Measurements from ENCODE around the gene CFAP45. TPM values are rescaled to one million over a fixed set of nuclear protein-coding genes. Genes with fewer than 3 reads are reported as not detected.

CFAP45 gene
- total RNA-seq, 2 experiments from 2014 or later, result 0.63 TPM; not detected in 1

DNA sequence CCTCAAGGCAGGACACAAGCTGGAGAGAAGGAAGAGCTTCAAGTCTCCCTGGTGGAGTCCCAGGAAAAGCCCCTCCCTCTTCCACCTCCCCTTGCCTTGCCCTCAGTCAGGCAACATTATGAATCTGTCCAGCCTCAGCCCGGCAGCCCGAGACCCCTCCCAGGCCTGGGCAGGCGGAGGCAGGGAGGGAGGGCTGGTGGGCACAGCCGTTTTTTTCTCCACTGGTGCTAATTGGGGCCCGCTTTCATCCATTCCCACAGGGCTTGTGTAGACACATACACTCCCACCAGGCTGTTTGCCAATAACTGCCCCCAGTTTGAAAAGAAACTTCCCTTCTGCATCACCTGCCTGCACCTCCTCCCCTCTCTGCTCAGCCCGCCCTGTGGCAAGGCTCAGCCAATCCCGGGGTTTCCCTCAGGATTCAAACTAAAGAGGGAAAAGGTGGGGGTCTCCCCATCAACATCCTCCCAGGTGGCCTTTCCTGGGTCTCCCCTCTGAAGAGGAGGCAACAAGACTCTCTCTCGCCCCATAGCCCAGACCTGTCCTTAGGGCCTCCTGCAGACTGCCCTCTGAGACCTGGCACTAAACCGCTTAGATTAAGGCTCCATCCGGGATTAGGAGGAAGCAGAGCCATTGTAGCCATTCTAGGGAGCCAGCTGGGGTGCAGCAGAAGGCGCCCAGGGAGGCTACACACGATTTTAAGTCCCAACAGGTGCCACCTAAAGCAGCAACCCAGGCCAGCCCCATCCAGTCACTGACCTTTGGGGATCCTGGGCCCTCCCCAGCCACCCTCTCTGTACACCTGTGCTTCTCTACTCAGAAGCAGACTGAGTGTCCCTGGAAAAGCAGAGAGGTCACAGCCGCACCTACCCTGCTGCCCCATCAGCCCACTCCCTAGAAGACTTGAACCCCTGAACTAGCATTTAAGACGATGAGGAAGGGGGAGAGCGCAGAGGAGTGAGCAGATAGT, 41.9 kb upstream of the CFAP45 start:
- POLR2A ChIA-PET, result no interaction called here
- H3K27ac ChIP-seq (ENCODE audit: low read depth, low read length, poor library complexity, severe bottlenecking), result no peak overlapping the region
- no peak for DNase-seq (ENCODE audit: low spot score)

DNA sequence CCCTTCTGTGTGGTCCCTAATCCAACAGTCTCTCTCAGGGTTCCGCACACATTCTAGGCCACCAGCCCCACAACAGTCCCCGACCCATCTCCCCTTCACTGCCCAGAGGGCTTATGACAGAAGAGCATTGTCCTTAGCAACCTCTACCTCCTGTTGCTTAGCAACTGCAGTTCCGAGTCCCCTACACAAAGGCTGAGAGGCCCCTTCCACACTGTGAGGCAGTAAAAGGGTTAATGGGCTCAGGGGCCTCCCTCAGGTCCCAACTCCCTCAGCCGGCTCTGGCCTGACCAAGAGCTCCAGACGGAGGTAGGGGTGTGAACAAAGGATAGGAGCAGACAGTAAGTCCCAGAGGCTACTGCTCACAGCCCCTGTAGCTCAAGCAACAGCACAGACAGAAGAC, 41.2 kb upstream of the CFAP45 start:
- H4K20me1 ChIP-seq (ENCODE audit: insufficient read depth, low read length), result no peaks in the 10 kb centered on the region; the same call in 1 of the 2 replicates
- H3K36me3 ChIP-seq (ENCODE audit: insufficient read depth, low read length), result no peaks in the 10 kb centered on the region
- peaks cover 8% of the 10 kb centered on the region for H3K4me1 ChIP-seq (ENCODE audit: insufficient read depth, low read length, poor library complexity, severe bottlenecking)
- DNase-seq (ENCODE audit: low spot score), result no peak
- BruUV-seq (replicated peaks), result no TSS peak
- CTCF ChIA-PET (ENCODE audit: unreplicated experiment), result no interaction called here
- H3K4me3 ChIP-seq (ENCODE audit: low read depth, low read length, poor library complexity, severe bottlenecking), result no peak overlapping the region
- H3K79me2 ChIP-seq (ENCODE audit: insufficient read depth, low read depth, low read length), result no peaks in the 10 kb centered on the region
- POLR2A ChIA-PET, result no interaction called here
- intact Hi-C loops (cut with micrococcal nuclease; ENCODE audit: unreplicated experiment), result no loop called here
- no peaks in the 10 kb centered on the region for H3K9me3 ChIP-seq (ENCODE audit: low read length)
- H3K4me2 ChIP-seq (ENCODE audit: low read length), result no peak overlapping the region
- H2AFZ ChIP-seq (ENCODE audit: low read length), result no peak overlapping the region
- TF ChIP-seq EZH2phosphoT487 (IDR thresholded peaks at IDR 0.05; ENCODE audit: borderline replicate concordance, low read depth, low read length), result no peak
- TF ChIP-seq, protein P1, sequence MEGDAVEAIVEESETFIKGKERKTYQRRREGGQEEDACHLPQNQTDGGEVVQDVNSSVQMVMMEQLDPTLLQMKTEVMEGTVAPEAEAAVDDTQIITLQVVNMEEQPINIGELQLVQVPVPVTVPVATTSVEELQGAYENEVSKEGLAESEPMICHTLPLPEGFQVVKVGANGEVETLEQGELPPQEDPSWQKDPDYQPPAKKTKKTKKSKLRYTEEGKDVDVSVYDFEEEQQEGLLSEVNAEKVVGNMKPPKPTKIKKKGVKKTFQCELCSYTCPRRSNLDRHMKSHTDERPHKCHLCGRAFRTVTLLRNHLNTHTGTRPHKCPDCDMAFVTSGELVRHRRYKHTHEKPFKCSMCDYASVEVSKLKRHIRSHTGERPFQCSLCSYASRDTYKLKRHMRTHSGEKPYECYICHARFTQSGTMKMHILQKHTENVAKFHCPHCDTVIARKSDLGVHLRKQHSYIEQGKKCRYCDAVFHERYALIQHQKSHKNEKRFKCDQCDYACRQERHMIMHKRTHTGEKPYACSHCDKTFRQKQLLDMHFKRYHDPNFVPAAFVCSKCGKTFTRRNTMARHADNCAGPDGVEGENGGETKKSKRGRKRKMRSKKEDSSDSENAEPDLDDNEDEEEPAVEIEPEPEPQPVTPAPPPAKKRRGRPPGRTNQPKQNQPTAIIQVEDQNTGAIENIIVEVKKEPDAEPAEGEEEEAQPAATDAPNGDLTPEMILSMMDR (conservative IDR thresholded peaks at IDR 0.05; ENCODE audit: low read length), result no peak
- H3K9me2 ChIP-seq (ENCODE audit: insufficient read depth, low read length), result no peaks in the 10 kb centered on the region
- no peak overlapping the region for H3K27ac ChIP-seq (ENCODE audit: low read depth, low read length, poor library complexity, severe bottlenecking)

More for the DNA sequence above, 41.9 kb upstream of the CFAP45 start:
- CTCF ChIA-PET (ENCODE audit: unreplicated experiment), result no interaction called here
- Histone ChIP-seq H3K9me2 (ENCODE audit: insufficient read depth, low read length) (no peaks in the 10 kb centered on the region), H4K20me1 (ENCODE audit: insufficient read depth, low read length) (no peaks in the 10 kb centered on the region; the same call in 1 of the 2 replicates), H3K9me3 (ENCODE audit: low read length) (no peaks in the 10 kb centered on the region), H2AFZ (ENCODE audit: low read length) (no peak overlapping the region), H3K79me2 (ENCODE audit: insufficient read depth, low read depth, low read length) (no peaks in the 10 kb centered on the region), H3K36me3 (ENCODE audit: insufficient read depth, low read length) (no peaks in the 10 kb centered on the region), H3K4me2 (ENCODE audit: low read length) (no peak overlapping the region), H3K4me3 (ENCODE audit: low read depth, low read length, poor library complexity, severe bottlenecking) (no peak overlapping the region), H3K4me1 (ENCODE audit: insufficient read depth, low read length, poor library complexity, severe bottlenecking) (peaks cover 8% of the 10 kb centered on the region)
- TF ChIP-seq, protein P1 (conservative IDR thresholded peaks at IDR 0.05; ENCODE audit: low read length), result no peak
- TF ChIP-seq EZH2phosphoT487 (IDR thresholded peaks at IDR 0.05; ENCODE audit: borderline replicate concordance, low read depth, low read length), result no peak
- intact Hi-C loops (cut with micrococcal nuclease; ENCODE audit: unreplicated experiment), result no loop called here
- no TSS peak for BruUV-seq (replicated peaks)

Measured in OCI-LY7 (cell line).